Mucosa of descending colon (tissue), 3 donors: ENCODE results near the gene CLTC. TPM values are rescaled to one million over a fixed set of nuclear protein-coding genes. Genes with fewer than 3 reads are reported as not detected.

Experiments
- ATAC-seq: fragments of 200-7000 bp; cut with Tn5 transposase; one replicate; pipeline ENCODE4 v1.9.1; 2020; ENCODE audit warnings: mild to moderate bottlenecking, moderate library complexity
- DNase-seq, 3 donors: peaks; one replicate each; pipeline ENCODE4 v3.0.0-alpha.2; 2020
- H3K36me3 ChIP-seq: fragments of 200-600 bp; one replicate; pipeline ENCODE4 v1.8.0; 2021; ENCODE audit warnings: low read depth, mild to moderate bottlenecking
- H3K4me1 ChIP-seq: fragments of 200-600 bp; one replicate; pipeline ENCODE4 v1.8.0; 2021; ENCODE audit warnings: low read depth, mild to moderate bottlenecking
- H3K4me3 ChIP-seq: fragments of 200-600 bp; one replicate; pipeline ENCODE4 v1.8.0; 2021; ENCODE audit warnings: mild to moderate bottlenecking
- H3K9me3 ChIP-seq: fragments of 200-600 bp; one replicate; pipeline ENCODE4 v1.8.0; 2021; ENCODE audit warnings: mild to moderate bottlenecking
- intact Hi-C, 2 donors: fragments of 100-400 bp; cut with DNase I in 1 of 2; cut with micrococcal nuclease in 1 of 2; formaldehyde crosslinking; loops; one replicate each; pipeline versions ENCODE4 v1.11.0 to v1.11.1; 2022; cut with DNase I, micrococcal nuclease
- total RNA-seq, 3 donors: library from RNA; stranded (reverse); fragmentation: NEBNext Ultra II Directional in 2 of 3; extraction: Animal tissue kit (Norgen Biotek cat#: 25700) in 2 of 3; gene quantifications; one replicate each; pipeline versions ENCODE4 v1.2.1 to v1.2.4, GENCODE V29; 2021 to 2023
- TF ChIP-seq, protein P1 (sequence below): fragments of 200-600 bp; IDR thresholded peaks from one replicate; pipeline ENCODE4 v1.8.0; 2022; ENCODE audit warnings: antibody characterized with exemption, mild to moderate bottlenecking
- donor health status: DM: no; HTN: no; CAD: no; lungs with moderate emphysema.
- donor health status: DM: no; HTN: no; CAD: no.
- donor health status: DM: no; HTN: yes; CAD: no.

Gene CLTC
- total RNA-seq, 3 donors from 2014 or later = 264 to 306 (median 286) TPM

- ATAC-seq = peak; percentile 30
- intact Hi-C loops = no loop called here
Observed at GRCh38 chr17:59695945-59696681, 76.4 kb downstream of the CLTC start.

DNA sequence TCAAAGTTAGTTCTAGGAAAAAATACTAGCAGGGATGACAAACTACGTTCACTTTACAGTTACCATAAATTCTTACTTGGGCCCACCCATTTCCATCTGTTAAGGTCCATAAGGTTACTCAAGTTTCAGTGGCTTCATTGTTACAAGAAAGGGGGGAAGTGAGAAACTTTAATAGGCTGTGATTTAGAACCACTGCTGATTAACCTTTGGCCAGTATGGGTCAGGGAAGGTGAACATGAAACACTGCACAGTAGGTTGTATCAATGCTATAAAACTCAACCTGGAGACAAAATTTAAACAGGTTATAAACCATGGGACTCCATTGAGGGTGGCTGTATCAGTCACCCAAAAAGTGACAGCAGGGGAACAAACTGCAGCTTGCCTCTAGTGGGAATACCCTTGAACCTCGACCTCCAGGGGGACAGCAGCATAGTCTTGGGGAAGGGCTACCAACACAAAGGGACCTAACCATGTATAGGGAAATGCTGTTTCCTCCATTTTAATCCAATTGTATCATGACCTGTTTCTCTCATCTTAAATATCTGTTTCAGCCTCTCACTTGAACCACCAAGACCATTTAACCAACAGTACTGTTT, 77.1 kb downstream of the CLTC start:
- Histone ChIP-seq H3K4me1 (peaks cover 7% of the 10 kb centered on the region), H3K9me3 (no peaks in the 10 kb centered on the region), H3K36me3 (no peaks in the 10 kb centered on the region), H3K4me3 (no peak overlapping the region)
- intact Hi-C loops = no loop called here
- DNase-seq (no peak), ATAC-seq (peak; percentile 82)
- TF ChIP-seq, protein P1, sequence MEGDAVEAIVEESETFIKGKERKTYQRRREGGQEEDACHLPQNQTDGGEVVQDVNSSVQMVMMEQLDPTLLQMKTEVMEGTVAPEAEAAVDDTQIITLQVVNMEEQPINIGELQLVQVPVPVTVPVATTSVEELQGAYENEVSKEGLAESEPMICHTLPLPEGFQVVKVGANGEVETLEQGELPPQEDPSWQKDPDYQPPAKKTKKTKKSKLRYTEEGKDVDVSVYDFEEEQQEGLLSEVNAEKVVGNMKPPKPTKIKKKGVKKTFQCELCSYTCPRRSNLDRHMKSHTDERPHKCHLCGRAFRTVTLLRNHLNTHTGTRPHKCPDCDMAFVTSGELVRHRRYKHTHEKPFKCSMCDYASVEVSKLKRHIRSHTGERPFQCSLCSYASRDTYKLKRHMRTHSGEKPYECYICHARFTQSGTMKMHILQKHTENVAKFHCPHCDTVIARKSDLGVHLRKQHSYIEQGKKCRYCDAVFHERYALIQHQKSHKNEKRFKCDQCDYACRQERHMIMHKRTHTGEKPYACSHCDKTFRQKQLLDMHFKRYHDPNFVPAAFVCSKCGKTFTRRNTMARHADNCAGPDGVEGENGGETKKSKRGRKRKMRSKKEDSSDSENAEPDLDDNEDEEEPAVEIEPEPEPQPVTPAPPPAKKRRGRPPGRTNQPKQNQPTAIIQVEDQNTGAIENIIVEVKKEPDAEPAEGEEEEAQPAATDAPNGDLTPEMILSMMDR = no peak

More at GRCh38 chr17:59695945-59696681, 76.4 kb downstream of the CLTC start:
- TF ChIP-seq, protein P1 = no peak
- no peaks in the 10 kb centered on the region for H3K36me3 ChIP-seq
- DNase-seq = no peak
- peaks cover 7% of the 10 kb centered on the region for H3K4me1 ChIP-seq
- no peaks in the 10 kb centered on the region for H3K9me3 ChIP-seq
- no peak overlapping the region for H3K4me3 ChIP-seq

DNA sequence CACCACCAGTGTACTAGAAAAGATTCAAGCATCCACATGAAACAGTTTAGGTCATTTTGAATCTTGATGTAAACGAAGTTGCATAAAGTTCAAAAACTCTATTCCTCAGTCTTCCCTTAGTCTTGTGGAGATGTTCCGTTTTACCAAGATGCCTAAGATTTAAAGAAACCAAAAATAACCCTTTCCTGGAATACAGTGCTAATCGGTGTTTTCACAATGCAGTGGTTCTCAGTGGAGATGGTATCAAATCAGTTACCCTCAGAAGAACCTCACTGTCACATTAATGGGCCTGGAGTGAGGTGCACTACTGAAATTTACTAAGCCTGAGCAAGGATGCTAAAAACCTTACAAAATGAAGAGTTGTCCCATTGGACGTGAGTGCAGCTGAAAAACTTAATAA, 78.4 kb downstream of the CLTC start:
- Histone ChIP-seq H3K4me1 (peaks cover 7% of the 10 kb centered on the region), H3K4me3 (no peak overlapping the region), H3K9me3 (no peaks in the 10 kb centered on the region), H3K36me3 (no peaks in the 10 kb centered on the region)
- intact Hi-C loops = no loop called here
- no peak for ATAC-seq
- no peak for DNase-seq
- TF ChIP-seq, protein P1 = no peak

DNA sequence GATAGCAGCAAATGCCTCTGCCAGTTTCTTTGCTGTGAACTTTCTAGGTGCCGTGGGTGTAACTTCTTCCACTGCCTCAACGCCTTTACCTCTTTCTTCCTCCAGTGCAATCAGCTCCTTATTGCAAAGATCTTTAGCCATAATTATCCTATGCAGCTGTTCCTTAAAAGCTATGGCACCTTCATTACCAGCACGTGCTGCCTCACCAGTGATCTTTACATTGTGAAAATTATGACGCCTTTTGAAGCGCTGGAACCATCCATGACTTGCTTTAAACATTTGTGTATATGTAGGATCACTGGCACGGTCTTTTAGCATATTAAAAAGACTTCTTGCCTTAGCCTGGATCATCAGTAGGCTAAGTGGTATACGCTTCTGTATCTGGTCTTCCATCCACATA, 79.5 kb downstream of the CLTC start:
- intact Hi-C loops = no loop called here
- TF ChIP-seq, protein P1 = no peak
- Histone ChIP-seq H3K36me3 (no peaks in the 10 kb centered on the region), H3K4me1 (peaks cover 8% of the 10 kb centered on the region), H3K4me3 (no peak overlapping the region), H3K9me3 (no peaks in the 10 kb centered on the region)
- no peak for DNase-seq
- ATAC-seq = no peak

- intact Hi-C loops = no loop called here
- Histone ChIP-seq H3K36me3 (no peaks in the 10 kb centered on the region), H3K4me3 (no peak overlapping the region), H3K4me1 (peaks cover 13% of the 10 kb centered on the region), H3K9me3 (no peaks in the 10 kb centered on the region)
- no peak for ATAC-seq
- TF ChIP-seq, protein P1 = no peak
- no peak for DNase-seq
Observed at GRCh38 chr17:59699786-59700185, 80.1 kb downstream of the CLTC start.
